ENCODE data around the gene PPHLN1. TPM values are rescaled to one million over a fixed set of nuclear protein-coding genes. Genes with fewer than 3 reads are reported as not detected.
"Not testable (repeated sequence)": the region's sequence is repeated elsewhere in the genome, so short reads cannot be mapped to it uniquely, and the experiment has no call there.

PPHLN1 gene
- total RNA-seq, 2 donors from 2014 or later, result 36.8 to 39.7 TPM

- no peaks in the 10 kb centered on the region for H3K9me3 ChIP-seq
- H3K27ac ChIP-seq, result no peak overlapping the region
- no peak overlapping the region for H3K4me3 ChIP-seq
- TF ChIP-seq CTCF (IDR thresholded peaks at IDR 0.05), result no peak
- H3K36me3 ChIP-seq, result no peaks in the 10 kb centered on the region
- intact Hi-C loops (cut with DNase I), result no loop called here
- no peak overlapping the region for H3K9ac ChIP-seq (ENCODE audit: low read depth in 2 of 2, low read length in 2 of 2)
- no peak for DNase-seq
- peaks cover 7% of the 10 kb centered on the region for H3K4me1 ChIP-seq
- no peaks in the 10 kb centered on the region for H3K27me3 ChIP-seq
These were observed 2.1 kb upstream of the PPHLN1 start for GRCh38 chr12:42323856-42324255.

GRCh38 chr12:42325326-42325652 is 678 bp upstream of the PPHLN1 start:
- Histone ChIP-seq H3K27ac (peak overlapping the region; percentile 54), H3K4me1 (peaks cover 7% of the 10 kb centered on the region), H3K27me3 (no peaks in the 10 kb centered on the region), H3K4me3 (peak overlapping the region; percentile 51), H3K9me3 (no peaks in the 10 kb centered on the region), H3K36me3 (no peaks in the 10 kb centered on the region), H3K9ac (ENCODE audit: low read depth in 2 of 2, low read length in 2 of 2) (peak overlapping the region; percentile 56 to 89)
- intact Hi-C loops (cut with DNase I), result no loop called here
- TF ChIP-seq CTCF (IDR thresholded peaks at IDR 0.05), result no peak
- no peak for DNase-seq

GRCh38 chr12:42326541-42327226 is 717 bp downstream of the PPHLN1 start:
- peak overlapping the region; percentile 54 for H3K27ac ChIP-seq
- peak; percentile 21 for DNase-seq
- no peaks in the 10 kb centered on the region for H3K27me3 ChIP-seq
- peak overlapping the region; percentile 56 to 89 for H3K9ac ChIP-seq (ENCODE audit: low read depth in 2 of 2, low read length in 2 of 2)
- intact Hi-C loops (cut with DNase I), result no loop called here
- H3K36me3 ChIP-seq, result no peaks in the 10 kb centered on the region
- H3K4me3 ChIP-seq, result peak overlapping the region; percentile 51
- peaks cover 7% of the 10 kb centered on the region for H3K4me1 ChIP-seq
- TF ChIP-seq CTCF (IDR thresholded peaks at IDR 0.05), result no peak
- H3K9me3 ChIP-seq, result no peaks in the 10 kb centered on the region

- intact Hi-C loops (cut with DNase I), result no loop called here
These were observed 1.2 kb downstream of the PPHLN1 start for GRCh38 chr12:42327227-42327590.

DNA sequence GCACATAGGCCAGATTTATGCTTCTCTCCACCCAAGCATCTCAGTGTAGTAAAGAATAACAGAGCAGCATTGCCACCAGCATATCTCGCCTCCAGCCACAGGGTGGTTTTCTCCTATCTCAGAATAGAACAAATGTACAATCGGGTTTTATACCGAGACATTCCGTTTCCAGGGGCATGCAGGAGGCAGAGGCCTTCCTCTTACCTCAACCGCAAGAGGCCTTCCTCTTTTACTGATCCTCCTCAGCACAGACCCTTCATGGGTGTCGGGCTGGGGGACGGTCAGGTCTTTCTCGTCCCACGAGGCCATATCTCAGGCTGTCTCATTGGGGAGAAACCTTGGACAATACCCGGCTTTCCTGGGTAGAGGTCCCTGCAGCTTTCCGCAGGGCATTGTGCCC is 4.1 kb downstream of the PPHLN1 start:
- H3K9ac ChIP-seq (ENCODE audit: low read depth in 2 of 2, low read length in 2 of 2); H3K36me3 ChIP-seq; H3K9me3 ChIP-seq; H3K4me1 ChIP-seq; H3K4me3 ChIP-seq; H3K27ac ChIP-seq; DNase-seq; H3K27me3 ChIP-seq: not testable (repeated sequence)
- intact Hi-C loops (cut with DNase I), result loop anchor here (5.0 kb wide), 1 partner anchor 198 kb away; no protein-coding TSS in a partner anchor

More at GRCh38 chr12:42327227-42327590, 1.2 kb downstream of the PPHLN1 start:
- Histone ChIP-seq H3K27ac (no peak overlapping the region), H3K9me3 (no peaks in the 10 kb centered on the region), H3K27me3 (no peaks in the 10 kb centered on the region), H3K4me3 (peak overlapping the region; percentile 51), H3K36me3 (no peaks in the 10 kb centered on the region), H3K9ac (ENCODE audit: low read depth in 2 of 2, low read length in 2 of 2) (peak overlapping the region; percentile 41 to 89), H3K4me1 (peaks cover 7% of the 10 kb centered on the region)
- no peak for TF ChIP-seq CTCF (IDR thresholded peaks at IDR 0.05)
- DNase-seq, result no peak

Measured in colonic mucosa (tissue), 4 donors.